GM15510 (cell line): ENCODE results near the gene IL33.

Experiments used
- POLR2A ChIP-seq: IDR thresholded peaks from 3 replicates; pipeline ENCODE4 v1.6.1; 2011; ENCODE audit warnings: borderline replicate concordance; ENCODE audit not compliant: insufficient read length; ENCODE audit errors: extremely low read depth

Gene IL33

GRCh38 chr9:6215562-6215961, at the start of gene IL33:
Gene IL33 (plus strand): TSS chr9:6215807. CDS start chr9:6241695, 25,888 bp downstream.
- no peak for TF ChIP-seq POLR2A

- TF ChIP-seq POLR2A: no peak
Observed at GRCh38 chr9:6171667-6172066, 43.9 kb upstream of the IL33 start.

GRCh38 chr9:6173914-6174313, 41.7 kb upstream of the IL33 start:
- TF ChIP-seq POLR2A: no peak

GRCh38 chr9:6183227-6183551, 32.4 kb upstream of the IL33 start:
- no peak for TF ChIP-seq POLR2A

- no peak for TF ChIP-seq POLR2A
Observed at GRCh38 chr9:6183627-6184026, 32.0 kb upstream of the IL33 start.

- no peak for TF ChIP-seq POLR2A
Observed at GRCh38 chr9:6184749-6185645, 30.6 kb upstream of the IL33 start.

- no peak for TF ChIP-seq POLR2A
Observed at GRCh38 chr9:6186691-6187090, 28.9 kb upstream of the IL33 start.

- no peak for TF ChIP-seq POLR2A
Observed at GRCh38 chr9:6187272-6187671, 28.3 kb upstream of the IL33 start.

- TF ChIP-seq POLR2A: no peak
Observed at GRCh38 chr9:6188466-6188865, 27.1 kb upstream of the IL33 start.

GRCh38 chr9:6188906-6189305, 26.7 kb upstream of the IL33 start:
- TF ChIP-seq POLR2A: no peak

GRCh38 chr9:6194934-6195333, 20.7 kb upstream of the IL33 start:
- TF ChIP-seq POLR2A: no peak

GRCh38 chr9:6195714-6196360, 19.8 kb upstream of the IL33 start:
- no peak for TF ChIP-seq POLR2A

- no peak for TF ChIP-seq POLR2A
Observed at GRCh38 chr9:6197330-6197729, 18.3 kb upstream of the IL33 start.

- no peak for TF ChIP-seq POLR2A
Observed at GRCh38 chr9:6198251-6198650, 17.4 kb upstream of the IL33 start.

GRCh38 chr9:6199596-6199995, 16.0 kb upstream of the IL33 start:
- no peak for TF ChIP-seq POLR2A

- no peak for TF ChIP-seq POLR2A
Observed at GRCh38 chr9:6200761-6201160, 14.8 kb upstream of the IL33 start.
